Endothelial cell of umbilical vein (primary cell): ENCODE data around the gene HTR3D. TPM values are rescaled to one million over a fixed set of nuclear protein-coding genes. Genes with fewer than 3 reads are reported as not detected.

ENCODE experiments used
- BruUV-seq: library from RNA; stranded (reverse); fragments of 400-500 nt; replicated peaks from 2 replicates; lab custom pipeline; 2021; lab: Mats Ljungman, UMichigan
- CTCF ChIA-PET: fragments of 300-600, 350-600 bp; sonication (Branson Sonifier 250); formaldehyde crosslinking; loops from one replicate; lab custom pipeline; 2021; ENCODE audit warnings: antibody characterized with exemption, inconsistent platforms; lab: Charles Lee
- POLR2A ChIA-PET: fragments of 300-600, 350-600 bp; sonication (Branson Sonifier 250); formaldehyde crosslinking; loops from one replicate; lab custom pipeline; 2021; ENCODE audit warnings: antibody characterized with exemption, inconsistent platforms; lab: Charles Lee
- DNase-seq: peaks from one replicate; pipeline ENCODE4 v3.0.0-alpha.2; 2011; ENCODE audit warnings: low read depth, low spot score
- FAIRE-seq: peaks from 2 replicates; lab custom pipeline; 2011; peaks lifted over from hg19 to GRCh38; lab: Jason Lieb, UNC
- H2AFZ ChIP-seq: 2 replicates; pipeline ENCODE4 v1.6.0; 2012; ENCODE audit warnings: low read depth, low read length, control low read depth, inconsistent platforms
- H3K27ac ChIP-seq: 2 replicates; pipeline ENCODE4 v1.5.1; 2011; ENCODE audit warnings: low read depth, mild to moderate bottlenecking, control low read depth, low read length, moderate library complexity; ENCODE audit not compliant: insufficient read depth
- H3K27me3 ChIP-seq, 2 experiments: 2 replicates each; pipeline versions ENCODE4 v1.6.0 to v1.6.1; 2011; ENCODE audit warnings: low read length in 2 of 2, mixed read lengths in 1 of 2; ENCODE audit not compliant: control insufficient read depth in 2 of 2, insufficient read depth in 2 of 2
- H3K36me3 ChIP-seq, 2 experiments: 2 replicates in 1 of 2; 3 replicates in 1 of 2; pipeline ENCODE4 v1.5.1; 2011; ENCODE audit warnings: low read length in 2 of 2, mild to moderate bottlenecking in 1 of 2, moderate library complexity in 1 of 2; ENCODE audit not compliant: control insufficient read depth in 2 of 2, insufficient read depth in 2 of 2; ENCODE audit errors: extremely low read depth in 1 of 2
- H3K4me1 ChIP-seq: 3 replicates; pipeline ENCODE4 v1.5.1; 2011; ENCODE audit warnings: mild to moderate bottlenecking, low read length; ENCODE audit not compliant: control insufficient read depth, insufficient read depth; ENCODE audit errors: extremely low read depth
- H3K4me2 ChIP-seq: 2 replicates; pipeline ENCODE4 v1.6.1; 2011; ENCODE audit warnings: low read length, control low read depth, mixed read lengths; ENCODE audit not compliant: insufficient read depth
- H3K4me3 ChIP-seq, 3 experiments: fragments of 200-600 bp in 1 of 3; sonication (generic), shearing (Covaris generic) in 1 of 3; replicated peaks in 1 of 3; 2 replicates each; pipeline ENCODE4 v1.5.1; 2011 to 2016; ENCODE audit warnings: control low read depth in 3 of 3, low read length in 3 of 3, mild to moderate bottlenecking in 2 of 3, inconsistent platforms in 1 of 3, low read depth in 1 of 3, moderate library complexity in 1 of 3; ENCODE audit not compliant: insufficient read depth in 1 of 3
- H3K79me2 ChIP-seq: 2 replicates; pipeline ENCODE4 v1.6.0; 2012; ENCODE audit warnings: low read length, inconsistent platforms; ENCODE audit not compliant: control insufficient read depth, insufficient read depth
- H3K9ac ChIP-seq: replicated peaks from 2 replicates; pipeline ENCODE3; 2011; ENCODE audit warnings: low read length, control low read depth; ENCODE audit not compliant: insufficient read depth; ENCODE audit errors: extremely low read depth
- H3K9me1 ChIP-seq: replicated peaks from 3 replicates; pipeline ENCODE4 v1.6.0; 2011; ENCODE audit warnings: mild to moderate bottlenecking, low read length; ENCODE audit not compliant: control insufficient read depth, insufficient read depth; ENCODE audit errors: extremely low read depth
- H3K9me3 ChIP-seq: replicated peaks from 2 replicates; pipeline ENCODE4 v1.5.1; 2012; ENCODE audit warnings: low read length, inconsistent platforms; ENCODE audit not compliant: control insufficient read depth, insufficient read depth
- H4K20me1 ChIP-seq: replicated peaks from 2 replicates; pipeline ENCODE3; 2011; ENCODE audit warnings: mild to moderate bottlenecking, low read length; ENCODE audit not compliant: control insufficient read depth, insufficient read depth; ENCODE audit errors: extremely low read depth
- EZH2 ChIP-seq: IDR thresholded peaks from 2 replicates; pipeline ENCODE4 v1.6.1; 2012; ENCODE audit warnings: borderline replicate concordance, low read depth, mild to moderate bottlenecking, moderate library complexity, low read length, inconsistent platforms; ENCODE audit not compliant: severe bottlenecking
- FOS ChIP-seq: IDR thresholded peaks from 2 replicates; pipeline ENCODE4 v1.6.1; 2011; ENCODE audit warnings: mild to moderate bottlenecking, low read length, moderate library complexity, borderline replicate concordance; ENCODE audit not compliant: insufficient read depth
- GATA2 ChIP-seq: IDR thresholded peaks from 2 replicates; pipeline ENCODE4 v1.7.0; 2011; ENCODE audit warnings: low read depth, mild to moderate bottlenecking, moderate library complexity, mixed read lengths, low read length; ENCODE audit not compliant: insufficient read length, insufficient read depth
- JUN ChIP-seq: IDR thresholded peaks from 2 replicates; pipeline ENCODE4 v1.6.1; 2011; ENCODE audit warnings: borderline replicate concordance, low read depth; ENCODE audit not compliant: insufficient read length, insufficient read depth
- MAX ChIP-seq: IDR thresholded peaks from 2 replicates; pipeline ENCODE4 v1.6.1; 2011; ENCODE audit not compliant: insufficient read depth, insufficient read length
- MYC ChIP-seq: IDR thresholded peaks from one replicate; pipeline ENCODE4 v1.6.1; 2011; ENCODE audit warnings: mild to moderate bottlenecking, low read depth, low read length
- POLR2A ChIP-seq: IDR thresholded peaks from 2 replicates; pipeline ENCODE4 v1.6.1; 2012; ENCODE audit warnings: low read depth, mild to moderate bottlenecking, control low read depth, low read length
- POLR2AphosphoS5 ChIP-seq: IDR thresholded peaks from 2 replicates; pipeline ENCODE4 v1.6.1; 2012; ENCODE audit warnings: low read depth, mild to moderate bottlenecking, control low read depth, low read length, moderate library complexity; ENCODE audit not compliant: insufficient read depth
- dilution Hi-C: fragments of 300-500 bp; cut with MboI; formaldehyde crosslinking; loops from one replicate; pipeline ENCODE4 v1.15.0; 2019; ENCODE audit warnings: low sequenced_read_pairs; ENCODE audit not compliant: extremely low pct_ligation_motif_present
- intact Hi-C: fragments of 100-400 bp; cut with micrococcal nuclease; formaldehyde crosslinking; loops from one replicate; pipeline ENCODE4 v1.10.0; 2022
- polyA plus RNA-seq, 4 experiments: library from polyadenylated mRNA; depleted of rRNA in 3 of 4; stranded (reverse) in 3 of 4; unstranded in 1 of 4; fragments of >200 nt; gene quantifications; 2 replicates each; pipeline versions ENCODE4 v1.2.1 to v1.2.3, GENCODE V29; 2011 to 2012; ENCODE audit warnings: missing spikeins in 1 of 4
- total RNA-seq: library from RNA; stranded (reverse); gene quantifications from 2 replicates; pipeline ENCODE4 v1.2.3, GENCODE V29; 2021
- TF ChIP-seq, protein P1 (sequence below), 2 donors: IDR thresholded peaks; 1 replicate in 1 of 2; 2 replicates in 1 of 2; pipeline ENCODE4 v1.5.1; 2011; ENCODE audit warnings: low read length in 2 of 2, mild to moderate bottlenecking in 2 of 2, moderate library complexity in 2 of 2, control low read depth in 1 of 2, inconsistent platforms in 1 of 2, low read depth in 1 of 2; ENCODE audit not compliant: insufficient read depth in 1 of 2; ENCODE audit errors: extremely low read depth in 1 of 2

The HTR3D gene
- total and polyA plus RNA-seq, 2 donors (not counting 3 experiments of a cell fraction or from before 2014, with no cell fraction given): not detected

GRCh38 chr3:184073621-184074020, 42.1 kb downstream of the HTR3D start:
- Histone ChIP-seq H3K9ac (no peak overlapping the region), H3K27me3 (peaks cover 3 to 4% of the 10 kb centered on the region in 2 experiments), H3K9me1 (no peaks in the 10 kb centered on the region), H3K36me3 (no peaks in the 10 kb centered on the region), H3K27ac (no peak overlapping the region), H2AFZ (no peak overlapping the region), H3K4me2 (no peak overlapping the region), H3K4me3 (no peak overlapping the region), H3K9me3 (no peaks in the 10 kb centered on the region), H3K79me2 (no peaks in the 10 kb centered on the region), H3K4me1 (no peaks in the 10 kb centered on the region), H4K20me1 (no peaks in the 10 kb centered on the region)
- no TSS peak for BruUV-seq
- FAIRE-seq (no peak), DNase-seq (no peak)
- ChIA-PET CTCF (no interaction called here), POLR2A (no interaction called here)
- dilution Hi-C loops: no loop called here
- intact Hi-C loops: no loop called here
- TF ChIP-seq POLR2A: no peak
- TF ChIP-seq, protein P1, sequence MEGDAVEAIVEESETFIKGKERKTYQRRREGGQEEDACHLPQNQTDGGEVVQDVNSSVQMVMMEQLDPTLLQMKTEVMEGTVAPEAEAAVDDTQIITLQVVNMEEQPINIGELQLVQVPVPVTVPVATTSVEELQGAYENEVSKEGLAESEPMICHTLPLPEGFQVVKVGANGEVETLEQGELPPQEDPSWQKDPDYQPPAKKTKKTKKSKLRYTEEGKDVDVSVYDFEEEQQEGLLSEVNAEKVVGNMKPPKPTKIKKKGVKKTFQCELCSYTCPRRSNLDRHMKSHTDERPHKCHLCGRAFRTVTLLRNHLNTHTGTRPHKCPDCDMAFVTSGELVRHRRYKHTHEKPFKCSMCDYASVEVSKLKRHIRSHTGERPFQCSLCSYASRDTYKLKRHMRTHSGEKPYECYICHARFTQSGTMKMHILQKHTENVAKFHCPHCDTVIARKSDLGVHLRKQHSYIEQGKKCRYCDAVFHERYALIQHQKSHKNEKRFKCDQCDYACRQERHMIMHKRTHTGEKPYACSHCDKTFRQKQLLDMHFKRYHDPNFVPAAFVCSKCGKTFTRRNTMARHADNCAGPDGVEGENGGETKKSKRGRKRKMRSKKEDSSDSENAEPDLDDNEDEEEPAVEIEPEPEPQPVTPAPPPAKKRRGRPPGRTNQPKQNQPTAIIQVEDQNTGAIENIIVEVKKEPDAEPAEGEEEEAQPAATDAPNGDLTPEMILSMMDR (IDR thresholded peaks at IDR 0.05; ENCODE audit: extremely low read depth in 1 of 2, insufficient read depth in 1 of 2, low read depth in 1 of 2, low read length in 2 of 2): no peak
- no peak for TF ChIP-seq GATA2
- no peak for TF ChIP-seq POLR2AphosphoS5
- TF ChIP-seq FOS: no peak
- TF ChIP-seq MYC: no peak
- TF ChIP-seq JUN: no peak
- TF ChIP-seq MAX: no peak
- no peak for TF ChIP-seq EZH2
